ENCODE data around the gene SCAMP4.

GRCh38 chr19:1921326-1921725 lies 16.1 kb downstream of the SCAMP4 start:
- TF ChIP-seq, protein P1, sequence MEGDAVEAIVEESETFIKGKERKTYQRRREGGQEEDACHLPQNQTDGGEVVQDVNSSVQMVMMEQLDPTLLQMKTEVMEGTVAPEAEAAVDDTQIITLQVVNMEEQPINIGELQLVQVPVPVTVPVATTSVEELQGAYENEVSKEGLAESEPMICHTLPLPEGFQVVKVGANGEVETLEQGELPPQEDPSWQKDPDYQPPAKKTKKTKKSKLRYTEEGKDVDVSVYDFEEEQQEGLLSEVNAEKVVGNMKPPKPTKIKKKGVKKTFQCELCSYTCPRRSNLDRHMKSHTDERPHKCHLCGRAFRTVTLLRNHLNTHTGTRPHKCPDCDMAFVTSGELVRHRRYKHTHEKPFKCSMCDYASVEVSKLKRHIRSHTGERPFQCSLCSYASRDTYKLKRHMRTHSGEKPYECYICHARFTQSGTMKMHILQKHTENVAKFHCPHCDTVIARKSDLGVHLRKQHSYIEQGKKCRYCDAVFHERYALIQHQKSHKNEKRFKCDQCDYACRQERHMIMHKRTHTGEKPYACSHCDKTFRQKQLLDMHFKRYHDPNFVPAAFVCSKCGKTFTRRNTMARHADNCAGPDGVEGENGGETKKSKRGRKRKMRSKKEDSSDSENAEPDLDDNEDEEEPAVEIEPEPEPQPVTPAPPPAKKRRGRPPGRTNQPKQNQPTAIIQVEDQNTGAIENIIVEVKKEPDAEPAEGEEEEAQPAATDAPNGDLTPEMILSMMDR (IDR thresholded peaks at IDR 0.05; ENCODE audit: borderline replicate concordance, extremely low read depth, low read length, poor library complexity, severe bottlenecking), result no peak
- no peak for TF ChIP-seq EZH2 (IDR thresholded peaks at IDR 0.05; ENCODE audit: borderline replicate concordance, low read depth, low read length, severe bottlenecking)

All from DND-41 (cell line).